PC-3 (cell line): ENCODE data around the gene FGGY.

Experiments used
- CTCF ChIP-seq: fragments of 300-600 bp; sonication (generic); conservative IDR thresholded peaks from 2 replicates; pipeline ENCODE4 v1.5.1; 2017; ENCODE audit warnings: antibody characterized with exemption, low read depth, mild to moderate bottlenecking, low read length
- EZH2 ChIP-seq: fragments of 300-600 bp; sonication (generic); IDR thresholded peaks from one replicate; pipeline ENCODE4 v1.6.1; 2017; ENCODE audit warnings: antibody characterized with exemption, mild to moderate bottlenecking, low read length; ENCODE audit not compliant: unreplicated experiment
- EZH2phosphoT487 ChIP-seq: fragments of 300-600 bp; sonication (generic); IDR thresholded peaks from 2 replicates; pipeline ENCODE4 v1.6.1; 2018; ENCODE audit warnings: mild to moderate bottlenecking, antibody characterized with exemption, low read length, borderline replicate concordance

GRCh38 chr1:59684698-59685097 lies 387.8 kb downstream of the FGGY start:
- no peak for TF ChIP-seq CTCF
- no peak for TF ChIP-seq EZH2
- TF ChIP-seq EZH2phosphoT487, result no peak
